Esophagus muscularis mucosa (tissue), 4 donors: ENCODE measurements around the gene CLPSL1. TPM values are rescaled to one million over a fixed set of nuclear protein-coding genes. Genes with fewer than 3 reads are reported as not detected.

ENCODE experiments used
- DNase-seq: peaks from one replicate; pipeline ENCODE4 v3.0.0-alpha.2; 2017; ENCODE audit errors: extremely low spot score
- H3K27ac ChIP-seq, 4 donors: fragments of 200-600 bp; sonication (generic); replicated peaks in 1 of 4; 1 replicate in 3 of 4; 2 replicates in 1 of 4; pipeline ENCODE4 v1.5.1; 2016 to 2019; ENCODE audit warnings: mild to moderate bottlenecking in 1 of 4
- H3K27me3 ChIP-seq, 4 donors: fragments of 200-600 bp; sonication (generic); one replicate each; pipeline versions ENCODE4 v1.5.1 to v1.6.0; 2016 to 2019
- H3K36me3 ChIP-seq, 4 donors: fragments of 200-600 bp; sonication (generic); one replicate each; pipeline ENCODE4 v1.5.1; 2016 to 2019
- H3K4me1 ChIP-seq, 4 donors: fragments of 200-600 bp; sonication (generic); one replicate each; pipeline ENCODE4 v1.5.1; 2016 to 2019
- H3K4me3 ChIP-seq, 4 donors: fragments of 200-600 bp; sonication (generic); 1 replicate in 2 of 4; 2 replicates in 2 of 4; pipeline ENCODE4 v1.5.1; 2016 to 2019; ENCODE audit warnings: mild to moderate bottlenecking in 4 of 4, moderate library complexity in 1 of 4
- H3K9me3 ChIP-seq, 4 donors: fragments of 200-600 bp; sonication (generic); 1 replicate in 3 of 4; 2 replicates in 1 of 4; pipeline ENCODE4 v1.5.1; 2016 to 2019
- EP300 ChIP-seq: sonication (generic); formaldehyde crosslinking; IDR thresholded peaks from one replicate; pipeline ENCODE4 v1.6.1; 2017; ENCODE audit warnings: antibody characterized with exemption
- POLR2A ChIP-seq: fragments of 450-650 bp; IDR thresholded peaks from one replicate; pipeline ENCODE4 v1.6.1; 2017; ENCODE audit warnings: antibody characterized with exemption, moderate library complexity, mild to moderate bottlenecking, low read depth
- POLR2AphosphoS5 ChIP-seq, 2 donors: sonication (generic); formaldehyde crosslinking; IDR thresholded peaks; one replicate each; pipeline ENCODE4 v1.6.1; 2017; ENCODE audit warnings: antibody characterized with exemption in 2 of 2
- WGBS: methylation state at CpG from one replicate; pipeline ENCODE4 v1.1.5; 2018; 5-methylcytosine and 5-hydroxymethylcytosine counted together
- intact Hi-C: fragments of 100-400 bp; cut with DNase I; formaldehyde crosslinking; loops from one replicate; pipeline ENCODE4 v1.15.1; 2023
- total RNA-seq, 4 donors: library from RNA; depleted of rRNA; stranded (reverse); fragments of >200 nt; gene quantifications; one replicate each; pipeline versions ENCODE4 v1.1.0 to v1.2.1, GENCODE V29; 2016
- TF ChIP-seq, protein P1 (sequence below), 3 experiments: fragments of 200-600 bp in 2 of 3; fragments of 450-650 bp in 1 of 3; sonication (generic) in 2 of 3; IDR thresholded peaks; one replicate each; pipeline ENCODE4 v1.5.1; 2017 to 2019; ENCODE audit warnings: antibody characterized with exemption in 3 of 3, mild to moderate bottlenecking in 2 of 3, moderate library complexity in 1 of 3

The CLPSL1 gene
- total RNA-seq, 4 donors from 2014 or later: not detected

DNA sequence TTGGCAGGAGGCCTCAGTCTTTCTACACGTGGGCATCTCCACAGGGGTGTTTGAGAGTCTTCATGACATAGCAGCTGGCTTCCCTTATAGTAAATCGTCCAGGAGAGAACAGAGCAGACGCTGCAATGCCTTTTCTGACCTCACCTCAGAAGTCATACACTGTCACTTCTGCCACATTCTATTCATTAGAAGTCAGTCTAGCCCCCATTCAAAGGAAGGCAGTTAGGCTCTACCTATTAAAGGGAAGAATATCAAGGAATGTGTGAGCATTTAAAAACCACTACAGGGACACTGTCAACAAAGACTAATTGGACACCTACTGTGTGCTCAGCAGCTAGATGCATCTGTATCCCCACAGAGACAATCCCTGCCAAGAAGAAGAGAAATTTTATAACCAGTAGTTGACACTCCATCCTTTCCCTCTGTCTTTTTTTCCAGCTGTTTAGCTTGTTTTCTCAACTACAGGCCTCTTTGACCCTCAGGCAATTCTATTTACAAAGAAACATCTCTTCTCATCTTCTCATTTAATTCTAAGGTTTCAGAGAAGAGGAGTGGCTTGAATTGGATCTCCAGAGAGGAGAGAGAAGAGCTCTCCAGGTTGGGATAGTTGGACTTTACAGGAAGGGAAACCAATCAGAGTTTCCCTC is 25.4 kb upstream of the CLPSL1 start:
- Histone ChIP-seq H3K4me1 (no peaks in the 10 kb centered on the region), H3K9me3 (no peaks in the 10 kb centered on the region), H3K36me3 (no peaks in the 10 kb centered on the region), H3K27me3 (peaks cover 0 to 28% (median 0%) of the 10 kb centered on the region in 4 donors), H3K27ac (no peak overlapping the region), H3K4me3 (no peak overlapping the region)
- 62% methylated on average over 2 of the region's 3 CpGs for WGBS
- TF ChIP-seq EP300 (no peak), POLR2A (no peak), POLR2AphosphoS5 (IDR thresholded peaks at IDR 0.05) (no peak)
- TF ChIP-seq, protein P1, sequence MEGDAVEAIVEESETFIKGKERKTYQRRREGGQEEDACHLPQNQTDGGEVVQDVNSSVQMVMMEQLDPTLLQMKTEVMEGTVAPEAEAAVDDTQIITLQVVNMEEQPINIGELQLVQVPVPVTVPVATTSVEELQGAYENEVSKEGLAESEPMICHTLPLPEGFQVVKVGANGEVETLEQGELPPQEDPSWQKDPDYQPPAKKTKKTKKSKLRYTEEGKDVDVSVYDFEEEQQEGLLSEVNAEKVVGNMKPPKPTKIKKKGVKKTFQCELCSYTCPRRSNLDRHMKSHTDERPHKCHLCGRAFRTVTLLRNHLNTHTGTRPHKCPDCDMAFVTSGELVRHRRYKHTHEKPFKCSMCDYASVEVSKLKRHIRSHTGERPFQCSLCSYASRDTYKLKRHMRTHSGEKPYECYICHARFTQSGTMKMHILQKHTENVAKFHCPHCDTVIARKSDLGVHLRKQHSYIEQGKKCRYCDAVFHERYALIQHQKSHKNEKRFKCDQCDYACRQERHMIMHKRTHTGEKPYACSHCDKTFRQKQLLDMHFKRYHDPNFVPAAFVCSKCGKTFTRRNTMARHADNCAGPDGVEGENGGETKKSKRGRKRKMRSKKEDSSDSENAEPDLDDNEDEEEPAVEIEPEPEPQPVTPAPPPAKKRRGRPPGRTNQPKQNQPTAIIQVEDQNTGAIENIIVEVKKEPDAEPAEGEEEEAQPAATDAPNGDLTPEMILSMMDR (IDR thresholded peaks at IDR 0.05): no peak
- intact Hi-C loops: no loop called here
- no peak for DNase-seq

DNA sequence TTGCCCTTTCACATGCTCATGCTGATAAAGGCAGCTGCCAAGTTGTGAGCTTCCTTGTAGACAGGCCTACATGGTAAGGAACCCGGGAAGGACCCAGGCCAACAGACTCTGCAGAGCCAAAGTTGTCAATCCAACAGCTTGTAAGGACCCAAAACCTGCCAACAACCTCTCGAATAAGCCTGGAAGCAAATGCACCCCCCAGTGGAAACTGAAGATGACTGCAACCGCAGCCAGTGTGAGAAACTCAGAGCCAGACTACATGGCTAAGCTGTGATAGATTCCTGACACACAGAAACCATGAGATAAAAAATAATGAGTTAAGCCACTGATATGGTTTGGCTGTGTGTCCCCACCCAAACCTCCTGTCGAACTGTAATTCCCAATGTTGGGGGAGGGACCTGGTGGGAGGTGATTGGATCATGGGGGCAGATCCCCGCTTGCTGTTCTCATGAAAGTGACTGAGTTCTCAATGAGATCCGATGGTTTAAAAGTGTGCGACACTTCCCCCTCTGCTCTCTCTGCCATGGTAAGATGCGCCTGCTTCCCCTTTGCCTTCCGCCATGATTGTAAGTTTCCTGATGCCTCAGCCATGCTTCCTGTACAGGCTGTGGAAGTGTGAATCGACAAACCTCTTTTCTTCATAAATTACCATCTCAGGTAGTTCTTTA is 23.2 kb upstream of the CLPSL1 start:
- Histone ChIP-seq H3K9me3 (no peaks in the 10 kb centered on the region), H3K27ac (no peak overlapping the region), H3K36me3 (no peaks in the 10 kb centered on the region), H3K4me1 (no peaks in the 10 kb centered on the region), H3K4me3 (no peak overlapping the region), H3K27me3 (peaks cover 0 to 49% (median 3%) of the 10 kb centered on the region in 4 donors)
- 52% methylated on average over 10 of the region's 10 CpGs for WGBS
- no peak for DNase-seq
- TF ChIP-seq POLR2AphosphoS5 (IDR thresholded peaks at IDR 0.05): no peak
- TF ChIP-seq, protein P1 (IDR thresholded peaks at IDR 0.05): peak in 1 of 3 experiments; percentile 2
- intact Hi-C loops: no loop called here

DNA sequence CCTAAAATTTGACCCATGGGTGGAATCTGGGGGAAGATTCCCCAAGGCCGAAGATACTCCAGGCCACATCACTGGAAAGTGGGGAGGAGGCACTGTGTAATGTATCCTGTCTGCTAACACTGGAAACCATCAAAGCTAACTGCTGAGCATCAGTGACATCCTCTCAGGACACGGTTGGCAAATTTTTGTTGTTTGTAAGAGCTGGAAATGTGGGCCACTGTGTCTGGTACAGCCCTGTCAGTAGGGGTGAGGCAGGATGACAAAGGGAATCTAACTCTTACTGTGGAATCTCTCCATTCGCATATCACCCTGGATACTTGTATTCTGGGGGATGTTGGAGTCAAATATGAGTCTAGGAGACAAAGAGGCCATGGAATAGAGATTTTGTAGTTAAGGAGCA is 21.4 kb upstream of the CLPSL1 start:
- H3K9me3 ChIP-seq: no peaks in the 10 kb centered on the region
- H3K4me1 ChIP-seq: peaks cover 0 to 8% (median 3%) of the 10 kb centered on the region in 4 donors
- H3K36me3 ChIP-seq: no peaks in the 10 kb centered on the region
- peaks cover 0 to 67% (median 9%) of the 10 kb centered on the region in 4 donors for H3K27me3 ChIP-seq
- intact Hi-C loops: no loop called here
- 66% methylated on average over 3 of the region's 3 CpGs for WGBS
- TF ChIP-seq, protein P1 (IDR thresholded peaks at IDR 0.05): no peak
- TF ChIP-seq POLR2A (no peak), POLR2AphosphoS5 (IDR thresholded peaks at IDR 0.05) (no peak), EP300 (no peak)
- H3K4me3 ChIP-seq: no peak overlapping the region
- DNase-seq: no peak
- H3K27ac ChIP-seq: no peak overlapping the region

GRCh38 chr6:35765739-35766138 is 15.1 kb upstream of the CLPSL1 start:
- no peak for DNase-seq
- H3K27me3 ChIP-seq: peaks cover 0 to 56% (median 15%) of the 10 kb centered on the region in 4 donors

More at GRCh38 chr6:35765739-35766138, 15.1 kb upstream of the CLPSL1 start:
- Histone ChIP-seq H3K9me3 (no peaks in the 10 kb centered on the region), H3K4me3 (no peak overlapping the region), H3K27ac (no peak overlapping the region), H3K36me3 (no peaks in the 10 kb centered on the region), H3K4me1 (peaks cover 0 to 8% (median 3%) of the 10 kb centered on the region in 4 donors)
- WGBS: 83% methylated on average over 23 of the region's 23 CpGs
- TF ChIP-seq, protein P1 (IDR thresholded peaks at IDR 0.05): no peak
- TF ChIP-seq EP300: no peak
- no peak for TF ChIP-seq POLR2AphosphoS5 (IDR thresholded peaks at IDR 0.05)
- TF ChIP-seq POLR2A: no peak
- intact Hi-C loops: no loop called here
